Measurements from ENCODE around the gene RBM3. TPM values are rescaled to one million over a fixed set of nuclear protein-coding genes. Genes with fewer than 3 reads are reported as not detected.

The RBM3 gene
- polyA plus RNA-seq (2012; ENCODE audit: insufficient read length, low read depth) = 208 TPM

- TF ChIP-seq FOXP2 (optimal IDR thresholded peaks at IDR 0.05; ENCODE audit: borderline replicate concordance, extremely low read depth, extremely low read length, insufficient read depth) (peak; percentile 70), POLR2AphosphoS5 (IDR thresholded peaks at IDR 0.05; ENCODE audit: low read depth, low read length) (peak; percentile 92), TAF1 (IDR thresholded peaks at IDR 0.05; ENCODE audit: borderline replicate concordance, insufficient read depth, low read length) (peak; percentile 39; the same call in 1 of the 2 replicates), SIN3A (IDR thresholded peaks at IDR 0.05; ENCODE audit: borderline replicate concordance, insufficient read depth, low read length) (no peak), REST (IDR thresholded peaks at IDR 0.05; ENCODE audit: insufficient read depth in 1 of 2, low read depth in 2 of 2, low read length in 2 of 2) (no peak)
Observed at GRCh38 chrX:48574270-48575266, at the start of gene RBM3. TSS of gene RBM3 (plus strand) at chrX:48574484. CDS start at chrX:48575181, 697 bp downstream.

GRCh38 chrX:48530736-48531135, 43.5 kb upstream of the RBM3 start:
- TF ChIP-seq TAF1 (IDR thresholded peaks at IDR 0.05; ENCODE audit: borderline replicate concordance, insufficient read depth, low read length) = no peak
- TF ChIP-seq POLR2AphosphoS5 (IDR thresholded peaks at IDR 0.05; ENCODE audit: low read depth, low read length) = no peak
- TF ChIP-seq REST (IDR thresholded peaks at IDR 0.05; ENCODE audit: insufficient read depth in 1 of 2, low read depth in 2 of 2, low read length in 2 of 2) = no peak
- TF ChIP-seq FOXP2 (optimal IDR thresholded peaks at IDR 0.05; ENCODE audit: borderline replicate concordance, extremely low read depth, extremely low read length, insufficient read depth) = no peak
- TF ChIP-seq SIN3A (IDR thresholded peaks at IDR 0.05; ENCODE audit: borderline replicate concordance, insufficient read depth, low read length) = no peak

GRCh38 chrX:48531358-48531959, 42.8 kb upstream of the RBM3 start:
- TF ChIP-seq TAF1 (IDR thresholded peaks at IDR 0.05; ENCODE audit: borderline replicate concordance, insufficient read depth, low read length) = no peak
- TF ChIP-seq REST (IDR thresholded peaks at IDR 0.05; ENCODE audit: insufficient read depth in 1 of 2, low read depth in 2 of 2, low read length in 2 of 2) = no peak
- no peak for TF ChIP-seq FOXP2 (optimal IDR thresholded peaks at IDR 0.05; ENCODE audit: borderline replicate concordance, extremely low read depth, extremely low read length, insufficient read depth)
- TF ChIP-seq SIN3A (IDR thresholded peaks at IDR 0.05; ENCODE audit: borderline replicate concordance, insufficient read depth, low read length) = no peak
- TF ChIP-seq POLR2AphosphoS5 (IDR thresholded peaks at IDR 0.05; ENCODE audit: low read depth, low read length) = no peak

- no peak for TF ChIP-seq POLR2AphosphoS5 (IDR thresholded peaks at IDR 0.05; ENCODE audit: low read depth, low read length)
Observed at GRCh38 chrX:48532161-48532560, 42.1 kb upstream of the RBM3 start.

- TF ChIP-seq SIN3A (IDR thresholded peaks at IDR 0.05; ENCODE audit: borderline replicate concordance, insufficient read depth, low read length) (no peak), FOXP2 (optimal IDR thresholded peaks at IDR 0.05; ENCODE audit: borderline replicate concordance, extremely low read depth, extremely low read length, insufficient read depth) (no peak), POLR2AphosphoS5 (IDR thresholded peaks at IDR 0.05; ENCODE audit: low read depth, low read length) (no peak), TAF1 (IDR thresholded peaks at IDR 0.05; ENCODE audit: borderline replicate concordance, insufficient read depth, low read length) (no peak), REST (IDR thresholded peaks at IDR 0.05; ENCODE audit: insufficient read depth in 1 of 2, low read depth in 2 of 2, low read length in 2 of 2) (no peak)
Observed at GRCh38 chrX:48533165-48533564, 41.1 kb upstream of the RBM3 start.

All from PFSK-1 (cell line).